ENCODE measurements around the gene SPATA31C1. TPM values are rescaled to one million over a fixed set of nuclear protein-coding genes. Genes with fewer than 3 reads are reported as not detected.
A peak's percentile ranks its signal among the peaks of the same experiment; 100 is the strongest.
"Not testable (repeated sequence)": the region's sequence is repeated elsewhere in the genome, so short reads cannot be mapped to it uniquely, and the experiment has no call there.

SPATA31C1 gene
- not detected in 2 replicates for total RNA-seq (2014; rRNA removed; shearing (Covaris generic))
- not detected in 2 replicates for polyA plus RNA-seq (2015; cell fraction: cytosol; rRNA removed)
- not detected in 2 replicates for polyA plus RNA-seq (2015; cell fraction: nucleus; rRNA removed)

GRCh38 chr9:87917662-87918061 lies at the start of gene SPATA31C1:
Gene SPATA31C1 (plus strand): TSS chr9:87917962.
- not testable (repeated sequence) for DNase-seq (ENCODE audit: low read depth)

- no peak for DNase-seq (ENCODE audit: low read depth)
These were observed 49.6 kb upstream of the SPATA31C1 start for GRCh38 chr9:87868175-87868574.

GRCh38 chr9:87868635-87869034 lies 49.1 kb upstream of the SPATA31C1 start:
- DNase-seq (ENCODE audit: low read depth): no peak

GRCh38 chr9:87869082-87869481 lies 48.7 kb upstream of the SPATA31C1 start:
- DNase-seq (ENCODE audit: low read depth): no peak

- no peak for DNase-seq (ENCODE audit: low read depth)
These were observed 46.2 kb upstream of the SPATA31C1 start for GRCh38 chr9:87871425-87872078.

- DNase-seq (ENCODE audit: low read depth): no peak
These were observed 45.6 kb upstream of the SPATA31C1 start for GRCh38 chr9:87872079-87872624.

GRCh38 chr9:87873607-87874303 lies 44.0 kb upstream of the SPATA31C1 start:
- no peak for DNase-seq (ENCODE audit: low read depth)

GRCh38 chr9:87874304-87874623 lies 43.5 kb upstream of the SPATA31C1 start:
- no peak for DNase-seq (ENCODE audit: low read depth)

- DNase-seq (ENCODE audit: low read depth): no peak
These were observed 42.7 kb upstream of the SPATA31C1 start for GRCh38 chr9:87875060-87875459.

GRCh38 chr9:87875831-87876545 lies 41.8 kb upstream of the SPATA31C1 start:
- DNase-seq (ENCODE audit: low read depth): no peak

- DNase-seq (ENCODE audit: low read depth): no peak
These were observed 41.1 kb upstream of the SPATA31C1 start for GRCh38 chr9:87876708-87877107.

- peak; percentile 81 for DNase-seq (ENCODE audit: low read depth)
These were observed 38.7 kb upstream of the SPATA31C1 start for GRCh38 chr9:87878989-87879511.

GRCh38 chr9:87880116-87880515 lies 37.6 kb upstream of the SPATA31C1 start:
- no peak for DNase-seq (ENCODE audit: low read depth)

GRCh38 chr9:87880683-87881082 lies 37.1 kb upstream of the SPATA31C1 start:
- no peak for DNase-seq (ENCODE audit: low read depth)

GRCh38 chr9:87882627-87883026 lies 35.1 kb upstream of the SPATA31C1 start, which contains the start of gene SPATA31E1:
Gene SPATA31E1 (plus strand): TSS chr9:87882877. CDS start chr9:87882892, 15 bp downstream.
- no peak for DNase-seq (ENCODE audit: low read depth)

GRCh38 chr9:87883274-87883673 lies 34.5 kb upstream of the SPATA31C1 start:
- no peak for DNase-seq (ENCODE audit: low read depth)

- DNase-seq (ENCODE audit: low read depth): no peak
These were observed 33.8 kb upstream of the SPATA31C1 start for GRCh38 chr9:87883990-87884389.

GRCh38 chr9:87884578-87885459 lies 32.9 kb upstream of the SPATA31C1 start:
- DNase-seq (ENCODE audit: low read depth): no peak

GRCh38 chr9:87885484-87886189 lies 32.1 kb upstream of the SPATA31C1 start:
- DNase-seq (ENCODE audit: low read depth): no peak

All from HT1080 (cell line).